GM21619 (cell line): ENCODE measurements around the gene BTN3A1.
"Not testable (repeated sequence)": the region's sequence is repeated elsewhere in the genome, so short reads cannot be mapped to it uniquely, and the experiment has no call there.

Experiments
- ATAC-seq: cut with Tn5 transposase; IDR thresholded peaks from one replicate; pipeline ENCODE4 v1.9.1; 2021; ENCODE audit not compliant: unreplicated experiment

The BTN3A1 gene

DNA sequence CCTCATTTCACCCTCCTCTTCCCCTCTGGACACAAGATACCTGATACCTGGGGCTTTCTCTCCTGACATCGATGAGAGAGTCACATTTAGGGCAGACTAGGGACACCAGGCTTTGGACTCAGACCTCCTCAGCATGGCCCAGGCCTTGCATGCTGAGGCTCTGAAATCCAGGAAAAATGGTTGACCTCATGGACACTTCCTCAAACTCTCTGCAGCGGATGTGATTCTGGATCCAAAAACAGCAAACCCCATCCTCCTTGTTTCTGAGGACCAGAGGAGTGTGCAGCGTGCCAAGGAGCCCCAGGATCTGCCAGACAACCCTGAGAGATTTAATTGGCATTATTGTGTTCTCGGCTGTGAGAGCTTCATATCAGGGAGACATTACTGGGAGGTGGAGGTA lies 10.9 kb downstream of the BTN3A1 start:
- no peak for ATAC-seq

DNA sequence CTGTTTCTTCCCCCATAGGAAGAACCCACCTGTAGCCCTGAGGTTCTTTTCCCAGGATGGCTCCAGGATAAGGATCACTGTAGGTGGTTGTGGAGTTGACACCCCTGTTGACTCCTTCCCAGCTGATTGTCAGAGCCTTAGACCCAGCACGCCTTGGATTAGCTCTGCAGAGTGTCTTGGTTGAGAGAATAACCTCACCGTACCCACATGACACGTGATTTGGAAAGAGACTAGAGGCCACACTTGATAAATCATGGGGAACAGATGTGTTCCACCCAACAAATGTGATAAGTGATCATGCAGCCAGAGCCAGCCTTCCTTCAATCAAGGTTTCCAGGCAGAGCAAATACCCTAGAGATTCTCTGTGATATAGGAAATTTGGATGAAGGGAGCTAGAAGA lies 12.2 kb downstream of the BTN3A1 start:
- no peak for ATAC-seq

DNA sequence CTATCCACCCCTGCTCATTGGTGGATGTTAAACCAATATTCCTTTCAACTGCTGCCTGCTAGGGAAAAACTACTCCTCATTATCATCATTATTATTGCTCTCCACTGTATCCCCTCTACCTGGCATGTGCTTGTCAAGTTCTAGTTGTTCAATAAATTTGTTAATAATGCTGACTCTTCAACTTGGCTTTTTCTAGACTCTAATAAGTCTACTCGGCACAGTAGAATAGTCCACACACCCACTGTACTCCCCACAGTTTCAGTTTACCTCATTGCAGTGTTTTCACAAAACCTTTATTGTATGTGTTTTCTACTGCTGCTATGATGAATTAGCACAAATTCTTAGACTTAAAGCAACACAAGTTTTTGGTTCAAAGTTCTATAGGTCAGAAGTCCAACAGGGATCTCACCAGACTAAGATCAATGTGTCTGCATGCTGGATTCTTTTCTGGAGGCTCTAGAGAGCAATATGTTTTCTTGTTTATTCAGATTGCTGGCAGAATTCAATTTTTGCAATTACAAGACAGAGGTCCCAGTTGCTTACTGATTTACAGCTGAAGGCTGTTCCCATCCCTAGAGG lies 13.1 kb downstream of the BTN3A1 start:
- ATAC-seq, result no peak

DNA sequence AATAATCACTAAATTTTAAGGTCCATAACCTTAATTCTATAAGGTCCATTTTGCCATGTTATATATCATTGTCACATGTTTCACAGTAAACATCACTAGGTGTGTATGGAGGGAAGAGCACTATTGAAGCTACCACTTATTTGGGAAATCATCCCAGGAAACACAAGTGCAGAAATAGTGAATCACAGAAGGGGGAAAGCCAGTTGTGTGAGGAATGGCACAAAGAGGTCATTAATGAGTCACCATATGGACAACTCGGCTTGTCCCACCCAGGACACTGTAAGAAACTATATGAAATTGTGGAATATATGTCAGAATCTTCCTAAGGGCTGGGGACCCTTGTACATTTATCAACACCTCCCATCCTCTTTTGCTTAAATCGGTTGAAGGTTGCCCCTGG lies 13.7 kb downstream of the BTN3A1 start:
- ATAC-seq, result no peak

DNA sequence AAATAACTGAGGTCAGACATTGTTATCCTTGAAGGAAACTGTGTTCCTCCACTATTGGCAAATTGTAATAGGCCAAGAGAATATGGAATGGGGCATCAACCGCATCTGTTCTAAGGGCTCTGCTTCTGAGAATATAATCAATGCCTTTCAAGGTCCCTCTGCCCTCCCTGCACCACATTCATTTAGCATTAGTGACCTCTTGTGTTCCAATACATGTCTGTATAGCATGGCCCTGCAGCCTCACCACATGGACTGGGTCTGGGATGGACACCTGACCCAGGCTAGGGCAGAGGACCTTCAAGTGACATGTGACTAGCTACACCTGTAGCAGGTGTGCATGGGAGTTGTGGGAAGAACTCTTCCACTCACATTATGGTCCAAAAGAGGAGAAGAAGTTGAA lies 14.2 kb downstream of the BTN3A1 start:
- ATAC-seq, result no peak

DNA sequence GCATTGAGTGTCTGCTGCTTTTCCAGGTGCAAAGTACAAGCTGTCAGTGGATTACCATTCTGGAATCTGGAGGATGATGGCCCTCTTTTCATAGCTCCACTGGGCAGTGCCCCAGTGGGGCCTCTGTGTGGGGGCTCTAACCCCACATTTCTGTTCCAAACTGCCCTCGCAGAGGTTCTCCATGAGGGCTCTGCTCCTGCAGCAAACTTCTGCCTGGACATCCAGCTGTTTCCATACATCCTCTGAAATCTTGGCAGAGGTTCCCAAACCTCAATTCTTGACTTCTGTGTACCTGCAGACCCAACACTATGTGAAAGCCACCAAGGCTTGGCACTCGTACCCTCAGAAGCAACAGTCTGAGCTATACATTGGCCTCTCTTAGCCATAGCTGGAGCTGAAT lies 16.0 kb downstream of the BTN3A1 start:
- ATAC-seq, result not testable (repeated sequence)

DNA sequence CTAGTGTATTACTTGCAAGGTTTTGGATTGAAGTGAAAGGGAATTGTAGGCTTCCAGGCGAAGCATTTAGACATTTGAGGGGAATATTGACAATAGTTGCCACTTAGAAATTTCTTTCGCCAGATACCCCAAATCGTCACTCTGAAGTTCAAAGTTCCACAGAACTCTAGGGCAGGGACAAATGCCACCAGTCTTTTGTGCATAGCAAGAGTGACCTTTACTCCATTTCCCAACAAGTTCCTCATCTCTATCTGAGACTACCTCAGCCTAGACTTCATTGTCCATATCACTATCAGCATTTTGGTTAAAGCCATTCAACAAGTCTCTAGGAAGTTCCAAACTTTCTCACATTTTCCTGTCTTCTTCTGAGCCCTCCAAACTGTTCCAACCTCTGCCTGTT lies 16.7 kb downstream of the BTN3A1 start:
- not testable (repeated sequence) for ATAC-seq

DNA sequence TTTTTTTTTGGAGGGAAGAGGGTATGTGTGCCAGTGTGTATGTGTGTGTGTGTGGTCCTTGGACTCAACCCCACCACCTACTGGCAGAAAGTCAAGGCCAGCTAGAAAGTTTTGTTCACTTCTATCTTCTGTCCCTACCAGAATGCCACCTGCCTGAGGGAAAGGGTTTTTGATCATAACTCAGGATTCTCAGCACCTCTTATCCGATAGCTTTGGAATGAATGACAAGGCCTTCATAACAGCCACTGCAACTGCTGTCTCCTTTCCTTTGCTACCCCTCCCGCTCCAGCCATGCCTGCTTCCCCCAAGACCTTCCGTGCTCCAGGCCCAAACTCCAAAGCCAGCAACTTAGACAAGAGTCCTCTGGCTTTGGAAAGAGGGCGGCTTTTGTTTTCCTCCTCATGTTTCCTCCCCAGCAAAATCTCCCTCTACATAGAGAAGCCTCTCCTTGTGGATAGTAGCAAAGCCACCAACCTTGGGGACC lies 18.7 kb downstream of the BTN3A1 start:
- ATAC-seq, result no peak

DNA sequence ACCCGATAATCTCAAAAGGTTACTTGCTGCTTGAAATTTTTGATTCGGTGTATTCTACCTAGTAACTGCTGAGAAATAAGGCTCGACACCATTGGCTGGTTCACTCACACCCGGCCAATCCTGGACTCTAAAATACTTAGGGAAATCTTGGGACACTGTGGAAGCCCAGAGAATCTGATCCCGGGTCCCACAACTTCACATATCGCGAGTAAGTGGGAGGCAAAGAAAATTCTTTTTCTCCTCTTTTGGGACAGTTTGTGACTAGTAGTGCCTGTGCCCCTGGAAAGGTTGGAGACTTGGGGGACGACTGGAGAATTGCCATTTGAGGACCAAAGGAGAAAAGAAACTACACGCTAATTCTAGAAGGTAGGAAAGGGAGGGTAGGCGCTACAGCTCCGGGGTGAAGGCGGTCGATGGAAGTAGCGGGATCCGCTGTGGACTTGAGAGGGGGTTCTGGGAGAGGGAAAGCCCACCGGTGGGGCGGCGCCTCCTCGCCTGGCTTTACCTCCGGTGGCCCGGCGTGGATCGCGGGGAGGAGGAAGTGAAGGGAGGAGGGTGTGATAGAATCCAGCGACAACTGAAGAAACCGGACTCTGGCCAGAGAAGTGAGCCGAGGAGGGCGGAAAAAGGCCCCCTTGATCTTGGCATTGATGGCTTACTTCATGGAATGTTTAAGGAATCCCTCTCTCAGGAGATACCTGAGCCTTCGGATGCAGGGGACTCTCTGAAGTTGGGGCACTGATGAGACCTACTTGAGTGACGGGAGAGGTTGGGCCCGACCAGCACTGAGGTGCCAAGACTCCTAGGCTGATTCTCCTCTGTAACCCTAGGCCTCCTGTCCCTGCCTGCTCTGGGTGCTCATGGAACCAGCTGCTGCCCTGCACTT lies 19.4 kb downstream of the BTN3A1 start:
- peak; percentile 95 for ATAC-seq

DNA sequence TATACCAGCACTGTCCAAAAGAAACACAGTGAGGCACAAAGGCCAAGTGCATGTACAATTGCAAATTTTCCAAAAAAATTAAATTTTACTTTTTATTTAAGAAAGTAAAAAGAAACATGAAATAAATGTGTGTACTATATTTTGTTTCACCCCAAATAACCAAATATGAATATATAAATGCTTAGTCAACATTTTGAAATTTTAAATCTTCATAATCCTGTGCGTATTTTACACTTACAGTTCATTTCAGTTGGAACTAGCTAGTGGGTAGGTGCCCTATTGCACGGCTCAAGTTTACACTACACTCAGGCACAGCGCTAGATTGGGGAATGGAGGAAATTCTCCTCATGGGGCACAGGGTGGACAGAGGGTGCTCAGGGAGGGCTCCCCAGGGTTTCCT lies 20.3 kb downstream of the BTN3A1 start:
- ATAC-seq, result no peak

DNA sequence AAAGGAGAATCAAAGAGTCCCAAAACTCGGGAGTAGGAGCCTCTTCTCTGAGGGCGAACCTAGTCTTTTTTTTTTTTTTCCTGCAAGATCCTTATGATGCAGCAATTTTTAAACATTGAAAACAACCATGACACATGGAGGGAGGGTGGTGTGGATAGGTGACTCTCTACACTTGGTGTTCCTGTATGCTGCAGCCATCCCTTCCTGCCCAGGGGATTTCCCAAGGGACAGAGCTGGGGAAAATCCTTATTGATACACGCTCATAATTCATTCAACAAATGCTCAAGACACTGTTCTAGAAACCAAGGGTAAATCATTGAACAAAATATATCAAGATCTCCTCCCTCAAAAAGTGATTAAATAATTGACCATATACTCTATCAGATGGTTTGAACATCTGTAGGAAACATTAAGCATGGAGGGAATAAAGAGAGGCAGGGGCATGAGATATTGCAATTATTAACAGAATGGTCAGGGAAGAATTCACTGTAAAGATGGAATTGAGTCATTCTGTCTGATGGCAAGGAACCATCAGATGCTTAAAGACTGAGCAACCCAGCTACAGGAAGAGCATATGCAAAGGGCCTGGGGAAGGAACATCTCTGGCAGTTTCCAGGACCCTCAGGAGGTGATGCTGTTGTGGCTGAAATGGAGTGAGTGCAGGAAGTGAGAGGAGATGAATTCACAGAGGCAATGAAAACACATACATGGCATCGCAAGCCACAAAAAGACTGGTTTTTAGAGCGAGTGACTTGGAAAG lies 24.8 kb downstream of the BTN3A1 start:
- ATAC-seq, result no peak

DNA sequence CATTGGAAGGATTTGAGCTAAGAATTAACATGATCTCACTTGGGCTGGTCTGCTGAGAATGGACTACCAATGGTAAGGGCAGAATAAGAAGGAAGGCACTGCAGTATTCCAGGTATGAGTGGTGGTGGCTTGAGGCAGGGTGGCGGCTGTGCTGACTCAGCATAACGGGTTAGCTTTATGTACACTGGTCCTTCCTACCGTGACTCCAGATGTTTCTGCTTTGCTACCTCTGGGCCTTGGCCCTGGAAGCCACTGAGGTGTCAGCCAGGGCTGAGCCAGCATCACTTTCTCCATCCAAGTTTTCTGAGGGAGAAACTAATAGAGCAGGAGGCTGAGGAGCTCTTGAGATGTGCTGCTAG lies 25.4 kb downstream of the BTN3A1 start:
- ATAC-seq, result no peak

DNA sequence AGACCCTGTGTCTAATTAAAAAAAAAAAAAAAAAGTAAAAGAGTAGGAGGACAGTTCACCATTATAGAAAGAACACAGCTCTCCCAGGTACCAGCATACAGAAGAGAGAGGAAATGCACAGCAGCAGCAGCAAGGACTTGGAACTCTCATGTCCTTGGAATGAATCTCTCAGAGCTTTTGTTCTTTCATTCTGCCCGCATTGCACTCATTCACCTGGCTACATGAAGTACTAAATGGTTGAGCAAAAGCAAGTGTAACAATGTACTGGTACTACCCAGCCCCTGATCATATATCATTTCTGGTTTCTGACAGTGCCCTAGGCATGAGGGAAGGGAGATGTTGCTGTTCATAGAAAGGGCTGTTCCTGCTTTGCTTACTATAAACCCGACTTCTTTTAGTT lies 26.1 kb downstream of the BTN3A1 start:
- ATAC-seq, result no peak

DNA sequence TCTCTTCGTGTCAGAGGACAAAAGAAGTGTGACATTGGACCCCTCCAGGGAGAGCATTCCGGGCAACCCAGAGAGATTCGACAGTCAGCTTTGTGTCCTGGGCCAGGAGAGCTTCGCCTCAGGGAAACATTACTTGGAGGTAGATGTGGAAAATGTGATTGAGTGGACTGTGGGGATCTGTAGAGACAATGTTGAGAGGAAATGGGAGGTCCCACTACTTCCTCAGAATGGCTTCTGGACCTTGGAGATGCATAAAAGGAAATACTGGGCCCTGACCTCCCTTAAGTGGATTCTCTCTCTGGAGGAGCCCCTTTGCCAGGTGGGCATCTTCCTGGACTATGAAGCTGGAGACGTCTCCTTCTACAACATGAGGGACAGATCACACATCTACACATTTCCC lies 28.7 kb downstream of the BTN3A1 start:
- no peak for ATAC-seq

DNA sequence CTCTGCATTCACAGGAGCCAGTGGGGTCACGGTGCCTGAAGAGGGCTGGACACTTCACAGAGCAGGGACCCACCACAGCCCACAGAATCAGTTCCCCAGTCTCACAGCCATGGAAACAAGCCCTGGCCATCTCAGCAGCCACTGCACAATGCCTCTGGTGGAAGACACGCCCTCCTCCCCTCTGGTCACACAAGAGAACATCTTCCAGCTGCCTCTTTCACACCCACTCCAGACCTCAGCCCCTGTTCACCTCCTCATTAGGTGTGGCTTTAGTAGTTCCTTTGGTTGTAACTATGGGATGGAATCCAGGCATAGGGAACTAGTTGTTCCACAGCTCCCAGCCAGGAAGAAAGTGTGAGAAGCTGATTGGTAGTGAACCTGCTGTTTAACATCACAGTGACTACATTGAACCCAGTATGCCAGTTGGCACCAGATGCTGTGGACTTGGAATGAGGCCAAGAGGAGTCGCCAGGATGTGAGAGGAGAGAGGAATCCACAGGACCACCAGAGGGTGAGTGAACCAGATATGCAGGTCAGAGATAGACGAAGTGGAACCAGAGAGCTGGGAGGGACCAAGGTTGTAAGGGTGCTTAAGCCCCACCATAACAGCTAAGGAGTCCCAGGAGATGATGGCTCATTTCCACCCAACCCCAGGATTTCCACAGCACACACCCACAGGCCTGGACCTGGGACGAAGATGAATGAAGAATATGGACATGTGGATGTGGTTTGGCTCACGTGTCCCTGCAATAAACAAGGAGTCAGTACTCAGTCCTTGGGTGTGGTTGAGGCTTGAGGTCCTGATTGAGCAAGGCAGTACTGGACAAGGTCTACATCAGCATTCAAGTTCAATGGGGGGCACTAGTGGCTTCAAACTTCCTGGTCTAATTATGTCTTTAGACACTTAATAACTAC lies 29.4 kb downstream of the BTN3A1 start:
- ATAC-seq, result no peak

DNA sequence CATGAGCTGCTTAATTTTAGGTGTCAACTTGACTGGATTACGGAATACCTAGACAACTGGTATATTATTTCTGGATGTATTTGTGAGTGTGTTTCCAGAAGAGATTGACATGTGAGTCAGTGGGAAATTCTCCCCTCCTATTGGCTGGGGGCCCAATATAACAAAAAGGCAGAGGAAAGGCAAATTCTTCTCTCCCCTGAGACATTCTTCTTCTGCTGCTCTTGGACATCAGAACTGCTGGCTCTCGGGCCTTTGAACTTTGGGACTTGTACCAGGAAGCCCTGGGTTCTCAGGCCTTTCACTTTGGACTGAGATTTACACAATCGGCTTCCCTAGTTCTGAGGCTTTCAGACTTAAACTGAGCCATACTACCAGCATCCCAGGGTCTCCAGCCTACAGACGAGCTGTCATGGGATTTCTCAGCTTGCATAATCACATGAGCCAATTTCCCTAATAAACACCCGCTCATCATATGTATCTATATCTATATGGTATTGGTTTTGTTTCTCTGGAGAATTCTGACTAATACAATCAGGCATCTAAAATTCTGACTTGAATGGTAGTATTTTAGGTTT lies 30.6 kb downstream of the BTN3A1 start:
- no peak for ATAC-seq

DNA sequence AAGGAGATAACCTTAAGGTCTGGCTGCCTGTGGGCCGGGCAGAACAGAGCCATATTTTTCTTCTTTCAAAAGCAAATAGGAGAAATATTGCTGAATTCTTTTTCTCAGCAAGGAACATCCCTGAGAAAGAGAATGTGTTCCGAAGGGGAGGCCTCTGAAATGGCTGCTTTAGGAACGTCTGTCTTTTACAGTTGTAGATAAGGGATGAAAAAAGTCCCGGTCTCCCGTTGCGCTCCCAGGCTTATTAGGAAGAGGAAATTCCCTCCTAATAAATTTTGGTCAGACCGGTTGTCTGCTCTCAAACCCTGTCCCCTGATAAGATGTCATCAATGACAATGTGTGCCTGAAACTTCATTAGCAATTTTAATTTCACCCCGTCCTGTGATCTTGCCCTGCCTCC lies 31.6 kb downstream of the BTN3A1 start:
- ATAC-seq, result not testable (repeated sequence)

DNA sequence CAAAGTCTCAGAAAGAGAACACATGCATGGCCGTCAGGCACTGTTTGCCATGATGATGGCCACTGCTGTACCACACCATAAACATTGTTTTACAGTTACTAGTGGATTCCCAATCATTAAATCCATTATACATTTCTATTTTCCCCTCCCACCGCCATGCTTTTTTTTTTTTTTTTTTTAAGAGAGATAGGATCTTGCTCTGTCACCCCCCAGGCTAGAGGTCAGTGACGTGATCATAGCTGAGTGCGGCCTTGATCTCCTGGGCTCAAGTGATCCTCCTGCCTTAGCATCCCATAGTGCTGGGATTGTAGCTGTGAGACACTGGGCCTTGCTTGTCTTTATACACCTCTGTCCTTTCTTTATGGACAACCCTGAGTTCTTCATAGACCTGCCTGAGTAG lies 33.9 kb downstream of the BTN3A1 start:
- ATAC-seq, result no peak

DNA sequence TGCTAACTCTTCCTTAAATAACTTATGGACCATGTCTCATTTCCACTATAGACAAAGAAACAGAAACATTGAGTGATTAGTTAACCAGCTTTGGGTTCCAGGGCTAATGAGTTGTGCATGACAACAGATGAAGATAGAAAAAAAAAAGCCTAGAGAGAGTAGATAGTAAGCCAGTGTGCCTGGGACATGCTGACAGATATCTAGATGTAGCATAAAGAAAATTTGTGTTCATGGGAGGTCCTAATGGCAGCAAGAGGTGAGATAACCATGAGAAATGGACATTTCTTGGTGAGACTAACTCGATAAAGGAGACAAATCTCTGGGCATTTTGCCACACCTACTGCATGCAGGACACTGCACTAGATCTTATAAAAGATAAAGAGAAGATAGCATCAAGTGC lies 35.5 kb downstream of the BTN3A1 start:
- no peak for ATAC-seq

DNA sequence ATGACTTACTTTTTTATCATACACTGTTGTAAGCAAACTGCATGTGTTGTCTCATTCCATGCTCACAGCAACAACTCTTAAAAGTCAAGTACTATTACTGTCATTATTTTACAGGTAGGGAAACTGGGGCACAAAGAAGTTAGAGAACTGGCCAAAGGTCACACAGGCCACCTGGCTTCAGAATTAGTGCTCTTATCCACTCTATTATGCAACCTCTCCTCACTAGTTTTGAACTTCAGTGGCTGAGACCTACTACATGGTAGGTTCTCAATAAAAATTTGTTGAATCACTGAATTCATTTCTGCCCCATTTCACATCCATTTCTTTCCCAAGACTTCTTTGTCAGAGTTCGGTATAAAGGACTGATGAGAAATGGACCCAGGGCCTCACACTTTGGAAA lies 35.9 kb downstream of the BTN3A1 start:
- no peak for ATAC-seq
